NOMO-1 treated with DMSO at 0.1 percent for 48 hours (cell line): ENCODE results near the gene SLC35B2.
"Not testable (repeated sequence)": the region's sequence is repeated elsewhere in the genome, so short reads cannot be mapped to it uniquely, and the experiment has no call there.

Source experiments
- DNase-seq: peaks from one replicate; lab custom pipeline; 2025; ENCODE audit not compliant: unreplicated experiment; lab: John Stamatoyannopoulos, UW

SLC35B2 gene

DNA sequence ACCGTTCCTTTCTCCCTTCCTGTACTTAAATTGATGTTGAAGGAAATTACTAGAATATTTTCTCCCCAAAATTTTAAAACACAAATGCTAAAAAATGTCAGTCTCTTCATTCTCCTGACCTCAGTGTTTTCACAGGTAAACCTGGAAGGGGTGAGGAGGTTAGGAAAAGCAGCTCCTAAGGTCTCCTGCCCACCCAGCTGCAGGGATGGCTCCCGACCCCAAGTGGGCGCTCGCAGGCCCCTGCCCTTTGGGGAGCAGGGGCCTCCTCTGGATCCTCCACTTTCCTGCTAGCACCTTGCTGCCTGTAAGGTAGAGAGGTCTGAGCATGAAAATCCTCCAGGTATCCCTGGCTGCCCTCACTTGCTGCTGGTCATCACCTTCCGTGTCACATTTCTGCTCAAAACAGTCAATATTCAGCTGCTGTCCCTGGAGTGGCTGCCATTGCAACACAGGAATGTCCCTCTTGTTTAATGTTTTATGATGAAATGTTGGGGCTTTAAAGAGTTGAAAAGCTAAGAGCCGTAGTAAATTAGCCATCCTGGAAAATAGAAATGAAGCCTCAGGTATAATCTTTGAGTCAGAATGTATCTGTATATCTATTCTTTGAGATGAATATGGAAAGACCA, 21.3 kb downstream of the SLC35B2 start:
- no peak for DNase-seq

DNA sequence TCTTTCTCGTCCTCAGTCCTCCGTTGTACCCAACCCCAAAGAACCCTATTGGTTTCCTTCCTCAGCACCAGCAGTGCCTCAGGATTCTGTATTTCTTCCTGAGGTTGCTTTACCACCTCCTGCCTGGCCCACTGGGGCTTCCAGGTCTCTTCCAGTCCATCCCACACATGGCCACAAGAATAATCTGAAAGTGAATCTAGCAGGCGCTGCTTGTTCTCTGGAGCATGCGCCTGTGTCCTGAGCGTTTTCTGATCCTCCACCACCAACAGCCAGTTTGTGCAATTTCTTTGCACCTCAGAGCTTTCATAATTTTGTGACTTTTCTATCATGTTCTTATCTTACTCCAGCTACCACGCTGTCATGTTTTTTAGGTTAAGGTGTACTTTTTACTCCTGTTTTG, 22.1 kb downstream of the SLC35B2 start:
- DNase-seq, result no peak

GRCh38 chr6:44234101-44235025, 23.0 kb downstream of the SLC35B2 start:
- DNase-seq, result no peak

DNA sequence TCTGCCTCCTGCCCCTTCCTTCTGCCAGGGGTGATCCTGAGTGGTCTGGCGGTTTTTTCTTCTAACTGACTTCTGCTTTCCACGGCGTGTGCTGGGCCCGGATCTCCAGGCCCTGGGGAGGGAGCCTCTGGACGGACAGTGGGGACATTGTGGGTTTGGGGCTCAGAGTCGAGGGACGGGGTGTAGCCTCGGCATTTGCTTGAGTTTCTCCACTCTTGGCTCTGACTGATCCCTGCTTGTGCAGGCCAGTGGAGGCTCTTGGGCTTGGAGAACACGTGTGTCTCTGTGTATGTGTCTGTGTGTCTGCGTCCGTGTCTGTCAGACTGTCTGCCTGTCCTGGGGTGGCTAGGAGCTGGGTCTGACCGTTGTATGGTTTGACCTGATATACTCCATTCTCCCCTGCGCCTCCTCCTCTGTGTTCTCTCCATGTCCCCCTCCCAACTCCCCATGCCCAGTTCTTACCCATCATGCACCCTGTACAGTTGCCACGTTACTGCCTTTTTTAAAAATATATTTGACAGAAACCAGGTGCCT, 23.7 kb downstream of the SLC35B2 start:
- no peak for DNase-seq

- no peak for DNase-seq
Observed at GRCh38 chr6:44232676-44233566, 24.4 kb downstream of the SLC35B2 start.

DNA sequence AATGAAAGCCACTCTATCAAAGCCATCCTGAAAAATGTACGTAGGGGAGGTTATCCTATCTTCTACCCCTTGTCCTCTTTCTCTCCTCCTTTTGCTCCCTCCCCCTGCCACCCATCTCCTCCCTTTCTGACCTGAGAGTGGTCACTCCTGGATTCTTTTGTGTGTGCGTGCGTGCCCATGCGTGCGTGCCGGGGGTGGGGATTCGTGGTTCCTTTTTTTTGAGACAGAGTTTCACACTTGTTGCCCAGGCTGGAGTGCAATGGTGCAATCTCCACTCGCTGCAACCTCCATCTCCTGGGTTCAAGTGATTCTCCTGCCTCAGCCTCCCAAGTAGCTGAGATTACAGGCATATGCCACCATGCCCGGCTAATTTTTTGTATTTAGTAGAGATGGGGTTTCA, 25.9 kb downstream of the SLC35B2 start:
- not testable (repeated sequence) for DNase-seq

DNA sequence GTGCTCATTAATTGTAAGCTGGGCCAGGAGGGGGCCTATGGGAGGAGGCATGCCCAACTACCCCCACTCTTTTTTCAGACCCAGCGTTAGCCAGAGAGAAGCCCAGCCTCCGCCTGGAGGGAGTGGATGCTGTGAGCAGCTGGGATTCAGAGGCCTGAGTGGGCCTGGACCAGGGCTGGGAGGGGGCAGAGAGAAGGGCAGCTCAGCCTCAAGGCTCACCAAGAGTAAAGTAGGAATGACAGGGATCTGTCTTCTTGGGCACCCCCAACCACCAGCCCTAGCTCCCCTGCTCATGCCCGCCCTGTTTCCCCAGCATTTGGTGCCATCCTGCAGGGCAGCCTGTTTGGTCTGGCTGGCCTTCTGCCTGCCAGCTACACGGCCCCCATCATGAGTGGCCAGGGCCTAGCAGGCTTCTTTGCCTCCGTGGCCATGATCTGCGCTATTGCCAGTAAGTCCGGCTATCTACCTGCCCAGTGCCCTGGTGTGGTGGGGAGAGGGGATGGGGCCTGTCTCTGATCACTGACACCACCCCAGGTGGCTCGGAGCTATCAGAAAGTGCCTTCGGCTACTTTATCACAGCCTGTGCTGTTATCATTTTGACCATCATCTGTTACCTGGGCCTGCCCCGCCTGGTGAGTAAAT, 27.2 kb downstream of the SLC35B2 start:
- no peak for DNase-seq

GRCh38 chr6:44229376-44230033, 27.8 kb downstream of the SLC35B2 start:
- DNase-seq, result no peak

DNA sequence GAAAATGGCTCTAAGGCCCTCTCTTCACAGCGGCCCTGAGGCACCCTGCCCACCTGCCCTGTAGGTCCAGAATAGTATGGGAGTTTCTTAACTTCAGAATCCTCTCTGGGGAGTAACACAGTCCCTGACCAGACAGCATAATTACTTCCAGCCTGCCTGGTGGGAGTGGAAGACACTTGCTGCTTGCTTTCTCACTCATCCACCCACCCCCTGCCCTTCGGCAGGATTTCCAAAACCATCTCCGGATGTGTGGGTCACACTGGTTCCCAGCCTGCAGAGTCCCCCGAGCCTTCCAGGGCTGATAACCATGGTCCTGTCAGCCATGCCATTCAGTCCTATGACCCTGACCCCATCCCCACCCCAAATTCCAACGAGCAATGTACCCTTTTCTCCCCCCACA, 28.5 kb downstream of the SLC35B2 start:
- DNase-seq, result no peak

GRCh38 chr6:44228433-44228832, 28.9 kb downstream of the SLC35B2 start:
- DNase-seq, result no peak

- DNase-seq, result no peak
Observed at GRCh38 chr6:44228031-44228430, 29.3 kb downstream of the SLC35B2 start.

DNA sequence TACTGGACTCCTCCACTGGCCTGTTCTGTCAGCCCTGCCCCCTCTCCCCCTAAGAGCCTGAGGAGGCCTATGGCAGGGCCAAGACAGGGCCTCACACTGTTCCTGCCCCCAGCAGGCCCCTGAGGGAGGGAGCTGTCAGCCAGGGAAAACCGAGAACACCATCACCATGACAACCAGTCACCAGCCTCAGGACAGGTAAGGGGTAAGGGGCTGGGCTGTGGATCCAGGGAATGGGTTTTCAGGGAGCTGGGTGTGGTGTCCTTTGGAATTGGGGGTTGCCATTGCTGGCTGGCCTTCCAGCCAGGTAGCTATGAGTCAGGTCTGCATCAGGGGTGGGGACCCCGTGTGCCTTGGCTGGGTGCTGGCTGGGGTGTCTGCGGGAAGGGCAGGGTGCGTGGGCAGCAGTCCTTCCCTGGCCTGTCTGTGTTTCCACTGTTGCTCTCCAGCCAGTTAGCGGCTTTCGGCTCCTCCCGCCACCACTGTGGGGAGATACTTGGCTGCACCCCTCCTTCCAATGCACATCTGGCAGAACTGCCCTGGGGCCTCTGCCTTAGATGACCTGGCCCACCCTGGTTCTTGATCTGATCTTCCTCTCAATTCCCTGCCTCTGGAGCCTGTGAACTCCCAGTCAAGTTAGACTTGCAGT, 30.1 kb downstream of the SLC35B2 start:
- DNase-seq, result no peak

DNA sequence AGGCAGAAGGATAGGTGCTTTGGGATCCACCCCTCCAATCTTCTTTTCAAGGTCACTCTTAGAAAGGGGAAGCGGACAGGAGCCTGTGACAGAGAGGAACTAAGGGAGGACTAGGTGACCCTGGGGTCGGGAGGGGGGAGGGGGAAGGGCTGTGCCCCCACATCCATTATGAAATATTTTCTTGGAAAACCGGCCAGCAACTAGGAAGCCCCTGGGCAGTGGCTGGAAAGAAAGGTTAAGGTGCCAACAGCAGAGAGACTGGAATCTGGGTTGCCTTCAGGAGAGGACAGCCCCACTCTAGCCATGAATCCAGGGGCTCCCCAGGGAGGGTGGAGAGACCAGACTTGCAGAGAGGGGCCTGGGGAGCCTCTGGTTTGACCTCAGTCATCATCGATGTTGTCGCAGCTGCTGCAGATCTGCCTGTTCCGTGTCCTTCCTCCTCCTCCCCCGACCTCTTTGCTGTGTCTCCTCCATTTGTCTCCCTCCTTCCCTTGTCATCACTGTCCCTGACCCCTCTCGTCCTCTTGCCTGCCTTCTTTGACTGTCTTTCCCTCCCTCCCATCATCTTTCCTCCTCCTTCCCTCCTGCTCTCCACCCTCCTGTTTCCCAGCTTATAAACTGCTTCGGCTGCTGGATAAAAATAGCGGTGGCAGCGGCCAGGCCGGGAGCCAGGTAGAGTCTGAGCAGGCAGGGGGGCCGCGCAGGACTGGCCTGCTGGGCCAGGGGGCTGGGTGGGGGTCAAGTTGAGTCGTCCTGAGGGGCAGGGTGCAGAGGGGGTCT, 30.8 kb downstream of the SLC35B2 start:
- DNase-seq, result peak; percentile 40

GRCh38 chr6:44225579-44226325, 31.6 kb downstream of the SLC35B2 start:
- DNase-seq, result no peak

DNA sequence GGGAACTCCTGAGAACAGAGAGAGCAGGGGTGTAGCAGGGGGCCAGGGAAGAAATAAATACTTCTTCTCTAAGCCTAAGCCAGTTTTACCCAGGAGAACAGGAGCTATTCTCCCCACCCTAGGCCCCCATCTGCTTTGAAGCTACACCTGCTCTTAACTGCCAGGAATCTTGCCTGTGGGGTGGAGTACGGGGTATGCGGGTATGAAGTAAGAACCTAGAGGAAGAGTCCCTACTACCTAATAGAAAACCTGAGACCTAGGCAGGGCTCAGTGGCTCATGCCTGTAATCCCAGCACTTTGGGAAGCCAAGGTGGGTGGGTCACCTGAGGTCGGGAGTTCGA, 32.4 kb downstream of the SLC35B2 start:
- DNase-seq, result no peak

DNA sequence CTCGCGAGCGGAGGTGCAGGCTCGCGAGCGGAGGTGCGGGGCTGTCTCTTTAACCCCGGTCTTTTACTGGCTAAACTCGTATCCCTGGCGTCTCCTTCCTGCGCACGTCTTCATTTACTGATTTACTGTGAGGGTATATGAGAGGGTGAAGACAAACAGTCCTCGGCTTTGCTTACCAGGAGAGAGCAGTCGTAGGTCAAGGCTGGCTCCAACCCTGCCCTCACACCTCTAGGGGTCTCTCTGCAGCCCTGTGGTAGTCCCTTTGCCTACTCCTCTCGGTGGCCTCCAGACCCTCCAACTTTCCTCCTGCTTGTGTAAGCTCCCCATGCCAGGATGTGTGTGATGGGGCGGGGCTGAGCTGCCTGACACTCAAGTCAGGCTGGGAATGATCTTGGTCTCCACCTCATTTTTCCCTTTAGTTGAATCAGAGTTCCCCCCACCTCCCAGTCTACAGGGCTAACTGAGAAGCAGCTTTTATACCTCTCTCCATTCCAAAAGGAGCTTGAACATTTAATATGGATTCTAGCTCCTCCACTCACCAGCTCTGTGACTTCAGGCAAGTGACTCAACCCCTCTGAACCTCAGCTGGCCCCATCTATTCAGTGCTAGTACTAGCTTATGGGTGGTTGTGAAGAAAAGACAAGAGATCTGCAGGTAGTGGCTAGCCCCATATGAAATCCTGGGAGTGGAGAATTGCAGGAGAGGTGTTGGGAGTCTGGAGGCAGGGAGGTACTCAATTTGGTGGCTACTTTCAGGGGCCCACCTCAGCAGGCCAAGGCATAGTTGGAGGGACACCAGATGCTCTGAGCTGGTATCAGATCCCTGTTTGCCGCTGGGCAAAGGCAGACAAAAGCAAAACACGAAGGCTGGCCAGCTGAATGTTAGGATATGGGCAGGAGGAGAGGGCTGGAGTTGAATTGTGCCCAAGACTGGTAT, 33.0 kb downstream of the SLC35B2 start:
- DNase-seq, result no peak

- peak; percentile 80 for DNase-seq
Observed at GRCh38 chr6:44223319-44224028, 33.9 kb downstream of the SLC35B2 start, which contains the start of gene SLC29A1. Gene SLC29A1, plus strand, starts transcription at chr6:44223595. Its CDS starts 3,719 bp downstream, at chr6:44227314.
